ENCODE measurements around the gene GINS1.

GINS1 gene

DNA sequence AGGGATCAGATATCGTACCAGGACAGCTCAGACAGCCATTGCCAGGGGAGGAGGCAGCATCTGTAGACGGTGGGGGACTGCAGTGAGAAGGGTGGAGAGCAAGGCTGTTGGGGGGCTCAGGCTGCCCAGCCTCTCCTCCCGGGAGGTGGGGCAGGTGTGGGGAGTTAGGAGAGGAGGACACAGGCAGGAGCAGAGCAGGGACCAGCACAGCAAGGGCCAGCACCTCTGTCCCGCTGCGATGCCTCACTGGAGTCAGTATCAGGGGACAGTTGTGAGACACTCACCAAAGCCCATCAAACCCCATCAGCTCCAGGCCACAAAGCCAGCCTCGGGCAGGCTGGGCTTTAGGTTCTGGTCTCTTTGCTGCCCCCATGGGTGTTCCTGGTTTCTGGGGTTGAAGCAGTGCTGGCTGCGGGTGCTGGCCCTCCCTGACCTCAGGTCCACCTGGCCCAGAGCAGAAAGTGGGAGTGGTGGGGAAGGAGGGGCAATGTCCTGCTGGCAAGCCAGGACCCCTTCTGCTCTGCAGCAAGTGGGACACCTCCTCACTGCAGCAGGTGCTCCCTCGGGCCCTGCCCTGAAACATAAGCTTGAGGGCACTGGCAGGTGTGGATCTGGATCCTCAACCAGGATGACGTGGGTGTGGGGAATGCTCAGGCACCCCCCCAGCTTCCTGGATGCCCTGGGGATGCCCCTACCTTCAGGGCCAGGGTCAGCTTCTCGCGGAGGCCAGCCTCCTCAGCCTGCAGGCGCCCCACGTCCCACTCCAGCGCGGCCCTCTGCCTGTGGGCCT, 83.4 kb downstream of the GINS1 start:
- no peaks in the 10 kb centered on the region for H3K9me3 ChIP-seq (ENCODE audit: low read length)
- H3K4me1 ChIP-seq (ENCODE audit: insufficient read depth, low read length), result no peaks in the 10 kb centered on the region
- peaks cover 44% of the 10 kb centered on the region for H3K36me3 ChIP-seq (ENCODE audit: insufficient read depth, low read length)
- H2AFZ ChIP-seq (ENCODE audit: low read depth, low read length), result no peak overlapping the region
- H3K4me3 ChIP-seq (ENCODE audit: low read length), result no peak overlapping the region
- no peaks in the 10 kb centered on the region for H3K27me3 ChIP-seq (ENCODE audit: insufficient read depth, low read length)

- Histone ChIP-seq H3K4me1 (ENCODE audit: insufficient read depth, low read length) (no peaks in the 10 kb centered on the region), H3K9me3 (ENCODE audit: low read length) (no peaks in the 10 kb centered on the region), H2AFZ (ENCODE audit: low read depth, low read length) (no peak overlapping the region), H3K4me3 (ENCODE audit: low read length) (no peak overlapping the region), H3K36me3 (ENCODE audit: insufficient read depth, low read length) (peaks cover 39% of the 10 kb centered on the region), H3K27me3 (ENCODE audit: insufficient read depth, low read length) (no peaks in the 10 kb centered on the region)
Measured at GRCh38 chr20:25491446-25492038, 84.1 kb downstream of the GINS1 start.

- Histone ChIP-seq H2AFZ (ENCODE audit: low read depth, low read length) (no peak overlapping the region), H3K4me1 (ENCODE audit: insufficient read depth, low read length) (no peaks in the 10 kb centered on the region), H3K36me3 (ENCODE audit: insufficient read depth, low read length) (peaks cover 34% of the 10 kb centered on the region), H3K27me3 (ENCODE audit: insufficient read depth, low read length) (no peaks in the 10 kb centered on the region), H3K9me3 (ENCODE audit: low read length) (no peaks in the 10 kb centered on the region), H3K4me3 (ENCODE audit: low read length) (no peak overlapping the region)
Measured at GRCh38 chr20:25493137-25493536, 85.7 kb downstream of the GINS1 start.

- Histone ChIP-seq H3K4me1 (ENCODE audit: insufficient read depth, low read length) (no peaks in the 10 kb centered on the region), H2AFZ (ENCODE audit: low read depth, low read length) (no peak overlapping the region), H3K4me3 (ENCODE audit: low read length) (no peak overlapping the region), H3K27me3 (ENCODE audit: insufficient read depth, low read length) (no peaks in the 10 kb centered on the region), H3K9me3 (ENCODE audit: low read length) (no peaks in the 10 kb centered on the region), H3K36me3 (ENCODE audit: insufficient read depth, low read length) (peaks cover 32% of the 10 kb centered on the region)
Measured at GRCh38 chr20:25493748-25494505, 86.5 kb downstream of the GINS1 start.

GRCh38 chr20:25494506-25495188, 87.2 kb downstream of the GINS1 start:
- Histone ChIP-seq H3K9me3 (ENCODE audit: low read length) (no peaks in the 10 kb centered on the region), H3K4me1 (ENCODE audit: insufficient read depth, low read length) (no peaks in the 10 kb centered on the region), H3K27me3 (ENCODE audit: insufficient read depth, low read length) (no peaks in the 10 kb centered on the region), H2AFZ (ENCODE audit: low read depth, low read length) (no peak overlapping the region), H3K36me3 (ENCODE audit: insufficient read depth, low read length) (peaks cover 34% of the 10 kb centered on the region), H3K4me3 (ENCODE audit: low read length) (no peak overlapping the region)

DNA sequence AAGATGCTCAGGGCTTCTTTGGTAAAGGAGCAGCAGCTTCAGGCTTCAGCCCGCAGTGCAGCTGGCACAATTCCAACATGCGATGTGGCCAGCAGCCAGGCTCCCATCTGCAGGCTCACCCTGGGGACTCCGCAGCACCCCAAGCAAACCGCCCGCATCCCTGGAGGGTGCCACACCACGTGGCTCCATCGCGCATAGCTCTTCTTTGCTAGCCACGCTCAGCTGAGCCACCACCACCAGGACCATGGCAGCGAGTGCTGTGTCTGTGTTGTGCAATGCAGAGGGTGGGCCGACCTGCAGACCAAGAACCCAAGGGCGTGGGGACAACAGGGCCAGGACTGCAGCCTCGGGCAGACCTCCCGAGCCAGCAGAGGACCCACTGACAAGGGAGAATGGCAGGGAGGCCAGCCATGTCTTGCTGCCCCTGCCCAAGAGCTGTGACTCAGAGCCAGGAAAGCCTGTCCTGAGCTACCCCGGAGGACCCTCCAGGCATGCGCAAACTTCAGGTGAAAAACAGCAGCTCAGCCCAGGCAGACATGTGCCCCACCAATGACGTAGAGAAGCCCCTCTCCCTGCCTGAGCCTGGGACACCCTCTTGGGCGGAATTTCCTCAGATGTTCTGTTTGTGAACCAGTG, 87.8 kb downstream of the GINS1 start:
- Histone ChIP-seq H2AFZ (ENCODE audit: low read depth, low read length) (no peak overlapping the region), H3K9me3 (ENCODE audit: low read length) (no peaks in the 10 kb centered on the region), H3K27me3 (ENCODE audit: insufficient read depth, low read length) (no peaks in the 10 kb centered on the region), H3K4me3 (ENCODE audit: low read length) (no peak overlapping the region), H3K4me1 (ENCODE audit: insufficient read depth, low read length) (no peaks in the 10 kb centered on the region), H3K36me3 (ENCODE audit: insufficient read depth, low read length) (peaks cover 30% of the 10 kb centered on the region)

- no peaks in the 10 kb centered on the region for H3K9me3 ChIP-seq (ENCODE audit: low read length)
- H3K4me1 ChIP-seq (ENCODE audit: insufficient read depth, low read length), result no peaks in the 10 kb centered on the region
- no peak overlapping the region for H3K4me3 ChIP-seq (ENCODE audit: low read length)
- H2AFZ ChIP-seq (ENCODE audit: low read depth, low read length), result no peak overlapping the region
- peaks cover 29% of the 10 kb centered on the region for H3K36me3 ChIP-seq (ENCODE audit: insufficient read depth, low read length)
- no peaks in the 10 kb centered on the region for H3K27me3 ChIP-seq (ENCODE audit: insufficient read depth, low read length)
Measured at GRCh38 chr20:25496165-25496967, 88.9 kb downstream of the GINS1 start.

GRCh38 chr20:25496968-25497401, 89.5 kb downstream of the GINS1 start:
- Histone ChIP-seq H3K4me3 (ENCODE audit: low read length) (no peak overlapping the region), H3K4me1 (ENCODE audit: insufficient read depth, low read length) (no peaks in the 10 kb centered on the region), H2AFZ (ENCODE audit: low read depth, low read length) (no peak overlapping the region), H3K9me3 (ENCODE audit: low read length) (no peaks in the 10 kb centered on the region), H3K27me3 (ENCODE audit: insufficient read depth, low read length) (no peaks in the 10 kb centered on the region), H3K36me3 (ENCODE audit: insufficient read depth, low read length) (peaks cover 30% of the 10 kb centered on the region)

- H3K4me3 ChIP-seq (ENCODE audit: low read length), result no peak overlapping the region
- peaks cover 36% of the 10 kb centered on the region for H3K36me3 ChIP-seq (ENCODE audit: insufficient read depth, low read length)
- H3K4me1 ChIP-seq (ENCODE audit: insufficient read depth, low read length), result no peaks in the 10 kb centered on the region
Measured at GRCh38 chr20:25497586-25498279, 90.3 kb downstream of the GINS1 start.

More at GRCh38 chr20:25497586-25498279, 90.3 kb downstream of the GINS1 start:
- Histone ChIP-seq H3K27me3 (ENCODE audit: insufficient read depth, low read length) (no peaks in the 10 kb centered on the region), H3K9me3 (ENCODE audit: low read length) (no peaks in the 10 kb centered on the region), H2AFZ (ENCODE audit: low read depth, low read length) (no peak overlapping the region)

Measured in neuron (in vitro differentiated cells).